H1 (cell line): ENCODE measurements around the gene BTG2.

Source experiments
- ATF3 ChIP-seq: IDR thresholded peaks from 2 replicates; pipeline ENCODE4 v1.6.1; 2011; ENCODE audit warnings: low read depth, mild to moderate bottlenecking, low read length; ENCODE audit not compliant: insufficient read depth
- CEBPB ChIP-seq: IDR thresholded peaks from 2 replicates; pipeline ENCODE4 v1.6.1; 2012; ENCODE audit warnings: low read depth, low read length
- CTCF ChIP-seq, 3 experiments: IDR thresholded peaks; 1 replicate in 2 of 3; 2 replicates in 1 of 3; pipeline versions ENCODE4 v1.5.1 to v1.6.1; 2011; ENCODE audit warnings: low read length in 3 of 3, mild to moderate bottlenecking in 3 of 3, inconsistent platforms in 2 of 3, low read depth in 1 of 3, moderate library complexity in 1 of 3; ENCODE audit not compliant: insufficient read depth in 1 of 3; ENCODE audit errors: control extremely low read depth in 1 of 3
- EP300 ChIP-seq, 2 experiments: IDR thresholded peaks; 1 replicate in 1 of 2; 2 replicates in 1 of 2; pipeline ENCODE4 v1.6.1; 2011 to 2012; ENCODE audit warnings: low read depth in 2 of 2, low read length in 2 of 2, mild to moderate bottlenecking in 2 of 2, borderline replicate concordance in 1 of 2, inconsistent platforms in 1 of 2, moderate library complexity in 1 of 2
- EZH2 ChIP-seq: fragments of 200-600 bp; sonication (generic); IDR thresholded peaks from 2 replicates; pipeline ENCODE4 v1.7.1; 2012; ENCODE audit warnings: low read depth, mild to moderate bottlenecking, moderate library complexity, low read length, inconsistent platforms; ENCODE audit not compliant: severe bottlenecking
- FOSL1 ChIP-seq: IDR thresholded peaks from 2 replicates; pipeline ENCODE4 v1.6.1; 2011; ENCODE audit warnings: mild to moderate bottlenecking, low read depth, low read length, moderate library complexity; ENCODE audit not compliant: insufficient read depth
- JUND ChIP-seq: IDR thresholded peaks from 2 replicates; pipeline ENCODE4 v1.6.1; 2011; ENCODE audit warnings: mild to moderate bottlenecking, improper control_type of control experiment, low read length
- NRF1 ChIP-seq: IDR thresholded peaks from 2 replicates; pipeline ENCODE4 v1.6.1; 2011; ENCODE audit warnings: mild to moderate bottlenecking, low read depth, low read length, improper control_type of control experiment
- POLR2A ChIP-seq, 2 experiments: IDR thresholded peaks; 1 replicate in 1 of 2; 2 replicates in 1 of 2; pipeline ENCODE4 v1.6.1; 2011; ENCODE audit warnings: low read depth in 2 of 2, low read length in 2 of 2, mild to moderate bottlenecking in 2 of 2; ENCODE audit errors: control extremely low read depth in 1 of 2
- SAP30 ChIP-seq: fragments of 300-600 bp; sonication (generic); IDR thresholded peaks from 2 replicates; pipeline ENCODE4 v1.7.1; 2012; ENCODE audit warnings: low read length, moderate library complexity, mild to moderate bottlenecking, inconsistent platforms; ENCODE audit not compliant: insufficient read depth, insufficient replicate concordance
- SP2 ChIP-seq: IDR thresholded peaks from 2 replicates; pipeline ENCODE4 v1.6.1; 2012; ENCODE audit warnings: mild to moderate bottlenecking, low read length, inconsistent platforms
- SUZ12 ChIP-seq: fragments of 200-600 bp; sonication (generic); IDR thresholded peaks from 2 replicates; pipeline ENCODE4 v1.6.1; 2012; ENCODE audit warnings: mild to moderate bottlenecking, inconsistent platforms, low read length, moderate library complexity, mixed read lengths
- TAF1 ChIP-seq: IDR thresholded peaks from 2 replicates; pipeline ENCODE4 v1.6.1; 2011; ENCODE audit warnings: mild to moderate bottlenecking, low read depth, low read length

DNA sequence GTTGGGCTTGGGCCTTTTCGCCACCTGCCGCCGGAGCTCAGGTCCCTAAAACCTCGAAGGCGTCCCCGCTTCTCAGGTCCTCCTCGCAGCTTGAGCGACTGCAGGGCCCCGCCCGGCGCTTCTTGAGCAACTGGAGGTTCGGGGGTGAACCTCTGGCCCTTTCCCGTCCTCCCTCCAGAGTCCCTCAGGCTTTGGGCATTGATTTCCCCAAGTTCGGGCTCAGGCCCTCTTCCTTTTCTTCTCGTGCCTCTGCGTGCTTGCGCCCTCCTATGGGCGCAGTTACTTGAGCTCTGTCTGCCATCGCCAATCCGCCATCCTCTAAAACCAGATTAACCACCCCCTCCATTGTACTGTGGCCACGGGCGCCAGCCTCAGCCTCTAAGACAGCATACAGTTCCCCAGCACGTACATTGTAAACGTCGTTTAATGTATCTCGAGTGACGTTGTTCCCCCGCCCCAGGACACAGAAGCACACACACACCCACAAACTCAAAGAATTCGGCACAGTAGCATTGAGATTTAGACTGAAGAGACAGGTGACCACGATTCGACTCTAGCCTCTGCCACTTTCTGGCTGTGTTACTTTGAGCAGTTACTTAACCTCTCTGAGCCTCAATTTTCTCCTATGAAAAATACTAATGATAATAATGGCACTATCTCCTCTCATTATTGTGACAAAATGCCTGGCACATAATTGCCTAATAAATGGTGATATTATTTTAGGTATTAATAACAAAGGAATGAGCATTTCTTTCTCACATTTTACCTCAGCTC lies 22.6 kb downstream of the BTG2 start:
- TF ChIP-seq SUZ12 (no peak), TAF1 (no peak; the same call in 1 of the 2 replicates), POLR2A (IDR thresholded peaks at IDR 0.05; ENCODE audit: control extremely low read depth in 1 of 2, low read depth in 2 of 2, low read length in 2 of 2) (0 out of 3 replicates have a peak, but pooled peaks of 1 of the 2 experiments have one; percentile 39), ATF3 (no peak), CEBPB (peak; percentile 57), NRF1 (no peak), JUND (no peak), FOSL1 (no peak), SAP30 (no peak), CTCF (IDR thresholded peaks at IDR 0.05; ENCODE audit: control extremely low read depth in 1 of 3, insufficient read depth in 1 of 3, low read depth in 1 of 3, low read length in 3 of 3) (peak; percentile 22 to 46 (median 44); a peak in 3 of 4 replicates), EZH2 (no peak), EP300 (IDR thresholded peaks at IDR 0.05; ENCODE audit: borderline replicate concordance in 1 of 2, low read depth in 2 of 2, low read length in 2 of 2) (no peak), SP2 (no peak)
